HG03045 (cell line): Measurements from ENCODE around the gene AUTS2.

Source experiments
- ATAC-seq: cut with Tn5 transposase; IDR thresholded peaks from one replicate; pipeline ENCODE4 v1.9.1; 2021; ENCODE audit warnings: mild to moderate bottlenecking, moderate library complexity; ENCODE audit not compliant: unreplicated experiment

The AUTS2 gene

GRCh38 chr7:70044064-70044463, 445.8 kb downstream of the AUTS2 start:
- ATAC-seq = no peak

GRCh38 chr7:70044525-70044924, 446.2 kb downstream of the AUTS2 start:
- ATAC-seq = no peak

GRCh38 chr7:70044981-70045380, 446.7 kb downstream of the AUTS2 start:
- ATAC-seq = no peak

GRCh38 chr7:70047384-70047783, 449.1 kb downstream of the AUTS2 start:
- no peak for ATAC-seq

- no peak for ATAC-seq
These were observed 449.7 kb downstream of the AUTS2 start for GRCh38 chr7:70047891-70048448.

- ATAC-seq = no peak
These were observed 453.5 kb downstream of the AUTS2 start for GRCh38 chr7:70051726-70052125.

- ATAC-seq = no peak
These were observed 454.4 kb downstream of the AUTS2 start for GRCh38 chr7:70052691-70053090.

- no peak for ATAC-seq
These were observed 455.1 kb downstream of the AUTS2 start for GRCh38 chr7:70053421-70053820.

- no peak for ATAC-seq
These were observed 455.7 kb downstream of the AUTS2 start for GRCh38 chr7:70053989-70054388.

- ATAC-seq = no peak
These were observed 458.1 kb downstream of the AUTS2 start for GRCh38 chr7:70056363-70056762.

GRCh38 chr7:70060298-70061068, 462.2 kb downstream of the AUTS2 start:
- no peak for ATAC-seq

GRCh38 chr7:70063371-70063770, 465.1 kb downstream of the AUTS2 start:
- no peak for ATAC-seq

- ATAC-seq = no peak
These were observed 465.7 kb downstream of the AUTS2 start for GRCh38 chr7:70063927-70064326.

- no peak for ATAC-seq
These were observed 468.6 kb downstream of the AUTS2 start for GRCh38 chr7:70066844-70067243.

- no peak for ATAC-seq
These were observed 470.3 kb downstream of the AUTS2 start for GRCh38 chr7:70068531-70068930.

- ATAC-seq = no peak
These were observed 471.7 kb downstream of the AUTS2 start for GRCh38 chr7:70069977-70070376.

- ATAC-seq = no peak
These were observed 473.5 kb downstream of the AUTS2 start for GRCh38 chr7:70071766-70072165.

- ATAC-seq = no peak
These were observed 473.9 kb downstream of the AUTS2 start for GRCh38 chr7:70072220-70072619.

- ATAC-seq = no peak
These were observed 478.1 kb downstream of the AUTS2 start for GRCh38 chr7:70076325-70076724.

GRCh38 chr7:70082099-70082611, 483.9 kb downstream of the AUTS2 start:
- no peak for ATAC-seq

GRCh38 chr7:70091362-70091761, 493.1 kb downstream of the AUTS2 start:
- ATAC-seq = no peak
